K562 (cell line): ENCODE data around the gene RIT1. TPM values are rescaled to one million over a fixed set of nuclear protein-coding genes. Genes with fewer than 3 reads are reported as not detected.
A peak's percentile ranks its signal among the peaks of the same experiment; 100 is the strongest.

Experiments
- ATAC-seq: fragments of 200-7000 bp; cut with Tn5 transposase; 3 replicates; pipeline ENCODE4 v1.9.1; 2020; ENCODE audit warnings: moderate library complexity
- BruUV-seq: library from RNA; stranded (reverse); fragments of 400-500 nt; replicated peaks from 2 replicates; lab custom pipeline; 2021; lab: Mats Ljungman, UMichigan
- CTCF ChIA-PET: fragments of 300-600 bp; formaldehyde crosslinking; extraction: SDS; loops from one replicate; lab custom pipeline; 2021; ENCODE audit warnings: low intra/inter-chr PET ratio; lab: Yijun Ruan, JAX
- POLR2A ChIA-PET: fragments of 300-600, 350-650 bp; sonication (Branson Sonifier 250); formaldehyde crosslinking; extraction: SDS; loops from one replicate; lab custom pipeline; 2021; ENCODE audit warnings: antibody characterized with exemption, inconsistent platforms; lab: Yijun Ruan, JAX
- DNase-seq, 4 experiments: peaks; one replicate each; pipeline versions ENCODE4 v3.0.0 to v3.0.0-alpha.2; 2011 to 2018; ENCODE audit warnings: low spot score in 3 of 4, mixed read lengths in 3 of 4; ENCODE audit errors: extremely low read depth in 1 of 4
- FAIRE-seq: peaks from 2 replicates; lab custom pipeline; 2011; peaks lifted over from hg19 to GRCh38; lab: Jason Lieb, UNC
- H2AFZ ChIP-seq: 2 replicates; pipeline ENCODE4 v1.6.0; 2011; ENCODE audit warnings: low read depth, low read length, control low read depth, inconsistent platforms
- H3K27ac ChIP-seq: fragments of 200-600 bp; 3 replicates; pipeline ENCODE4 v1.8.0; 2011; ENCODE audit warnings: low read depth, mild to moderate bottlenecking, control low read depth, inconsistent platforms, low read length, moderate library complexity, mixed read lengths; ENCODE audit errors: extremely low read depth
- H3K27me3 ChIP-seq, 2 experiments: fragments of 300-600 bp in 1 of 2; 2 replicates in 1 of 2; 3 replicates in 1 of 2; pipeline versions ENCODE4 v1.6.0 to v1.8.0; 2011; ENCODE audit warnings: inconsistent platforms in 2 of 2, low read length in 2 of 2, mild to moderate bottlenecking in 1 of 2, mixed read lengths in 1 of 2, moderate library complexity in 1 of 2; ENCODE audit not compliant: control insufficient read depth in 2 of 2, insufficient read depth in 2 of 2
- H3K36me3 ChIP-seq: fragments of 300-600 bp; 3 replicates; pipeline ENCODE4 v1.8.0; 2011; ENCODE audit warnings: mild to moderate bottlenecking, low read length, inconsistent platforms; ENCODE audit not compliant: control insufficient read depth, insufficient read depth
- H3K4me1 ChIP-seq, 2 experiments: fragments of 200-600 bp in 1 of 2; replicated peaks in 1 of 2; 2 replicates in 1 of 2; 3 replicates in 1 of 2; pipeline versions ENCODE4 v1.5.1 to v1.8.0; 2011; ENCODE audit warnings: inconsistent platforms in 2 of 2, low read length in 2 of 2, mild to moderate bottlenecking in 1 of 2, mixed read lengths in 1 of 2, moderate library complexity in 1 of 2; ENCODE audit not compliant: control insufficient read depth in 2 of 2, insufficient read depth in 2 of 2
- H3K4me2 ChIP-seq: 2 replicates; pipeline ENCODE4 v1.6.1; 2011; ENCODE audit warnings: low read length, control low read depth, inconsistent platforms, mixed read lengths; ENCODE audit not compliant: insufficient read depth
- H3K4me3 ChIP-seq: fragments of 200-600 bp; sonication (generic), shearing (Covaris generic); 2 replicates; pipeline ENCODE4 v1.5.1; 2016; ENCODE audit warnings: control low read depth, inconsistent platforms
- H3K79me2 ChIP-seq: fragments of 200-600 bp; 3 replicates; pipeline ENCODE4 v1.8.0; 2011; ENCODE audit warnings: low read length, inconsistent platforms; ENCODE audit not compliant: control insufficient read depth, insufficient read depth
- H3K9ac ChIP-seq, 2 experiments: 2 replicates each; pipeline versions ENCODE4 v1.6.0 to v1.6.1; 2011; ENCODE audit warnings: low read depth in 2 of 2, low read length in 2 of 2, control low read depth in 1 of 2, inconsistent platforms in 1 of 2, mild to moderate bottlenecking in 1 of 2, mixed read lengths in 1 of 2; ENCODE audit not compliant: insufficient read depth in 1 of 2
- H3K9me1 ChIP-seq: one replicate; pipeline ENCODE4 v1.6.0; 2011; ENCODE audit warnings: inconsistent platforms, mild to moderate bottlenecking, low read length, moderate library complexity; ENCODE audit not compliant: control insufficient read depth, insufficient read depth
- H3K9me3 ChIP-seq: replicated peaks from 2 replicates; pipeline ENCODE4 v1.5.1; 2011; ENCODE audit warnings: low read depth, low read length, inconsistent platforms; ENCODE audit not compliant: control insufficient read depth, insufficient read depth
- H4K20me1 ChIP-seq: replicated peaks from 2 replicates; pipeline ENCODE4 v1.6.1; 2011; ENCODE audit warnings: low read length, inconsistent platforms, mixed read lengths; ENCODE audit not compliant: control insufficient read depth, insufficient read depth
- BHLHE40 ChIP-seq: IDR thresholded peaks from 2 replicates; pipeline ENCODE4 v1.6.1; 2011; ENCODE audit warnings: low read length, improper control_type of control experiment
- CREB1 ChIP-seq, 2 experiments: sonication (generic) in 1 of 2; formaldehyde crosslinking in 1 of 2; IDR thresholded peaks; 2 replicates each; pipeline versions ENCODE4 v1.6.1 to v1.8.0; 2012 to 2022; ENCODE audit warnings: inconsistent platforms in 1 of 2, mild to moderate bottlenecking in 1 of 2, missing genetic modification reagents in 1 of 2, moderate library complexity in 1 of 2
- ESRRA ChIP-seq: fragments of 450-650 bp; IDR thresholded peaks from 2 replicates; pipeline ENCODE4 v1.6.1; 2014; ENCODE audit warnings: low read depth, mild to moderate bottlenecking, moderate library complexity, borderline replicate concordance
- GTF2F1 ChIP-seq: IDR thresholded peaks from 2 replicates; pipeline ENCODE4 v1.6.1; 2011; ENCODE audit warnings: low read depth, low read length, improper control_type of control experiment
- HDAC2 ChIP-seq: fragments of 450-650 bp; IDR thresholded peaks from 2 replicates; pipeline ENCODE4 v1.6.1; 2016; ENCODE audit warnings: mild to moderate bottlenecking
- NRF1 ChIP-seq, 2 experiments: fragments of 450-650 bp; IDR thresholded peaks in 1 of 2; conservative IDR thresholded peaks in 1 of 2; 2 replicates each; pipeline ENCODE4 v1.6.1; 2014; ENCODE audit warnings: mild to moderate bottlenecking in 2 of 2
- PURB ChIP-seq: sonication (generic); formaldehyde crosslinking; IDR thresholded peaks from 2 replicates; pipeline ENCODE4 v1.9.0; 2021; ENCODE audit warnings: low read depth, mild to moderate bottlenecking, missing genetic modification reagents
- WGBS: fragments of 100-300 bp; shearing (Covaris generic); methylation state at CpG from one replicate; pipeline ENCODE4 v1.1.6; 2016; ENCODE audit warnings: low coverage, mixed read lengths; ENCODE audit not compliant: insufficient coverage; ENCODE audit errors: missing lambda C conversion rate; 5-methylcytosine and 5-hydroxymethylcytosine counted together
- in situ Hi-C: fragments of 300-500 bp; cut with MboI; formaldehyde crosslinking; loops from 4 replicates; pipeline ENCODE4 v1.15.0; 2018; ENCODE audit warnings: inconsistent platforms, mixed read lengths
- intact Hi-C: fragments of 100-400 bp; cut with micrococcal nuclease; formaldehyde crosslinking; loops from 2 replicates; pipeline ENCODE4 v1.14.2; 2022
- polyA plus RNA-seq, 8 experiments: library from polyadenylated mRNA; depleted of rRNA in 4 of 8; stranded (reverse) in 5 of 8; unstranded in 3 of 8; fragments of >200 nt; fragmentation: Nextera tagmentation in 2 of 8; fragmentation: Illumina TruSeq in 1 of 8; extraction: Ambion mirVana in 2 of 8; extraction: Trizol in 1 of 8; gene quantifications; 2 replicates each; pipeline versions ENCODE4 v1.2.1 to v1.2.3, GENCODE V29; 2011 to 2014; ENCODE audit warnings: inconsistent platforms in 1 of 8, missing spikeins in 1 of 8
- total RNA-seq, 7 experiments: library from RNA; depleted of rRNA in 6 of 7; stranded (reverse); fragments of >200 nt in 6 of 7; fragmentation: Illumina TruSeq in 2 of 7; extraction: Trizol in 2 of 7; gene quantifications; 2 replicates each; pipeline versions ENCODE4 v1.2.1 to v1.2.3, GENCODE V29; 2011 to 2021; ENCODE audit warnings: low replicate concordance in 1 of 7
- TF ChIP-seq, protein P1 (sequence below): fragments of 450-650 bp; IDR thresholded peaks from 2 replicates; pipeline ENCODE4 v1.6.1; 2016; ENCODE audit warnings: mild to moderate bottlenecking, moderate library complexity

Gene RIT1
- total and polyA plus RNA-seq, 9 of the 15 experiments (the other 6 are each of a cell fraction or from before 2014, with no cell fraction given), result 13.5 to 57.6 (median 22.9) TPM

DNA sequence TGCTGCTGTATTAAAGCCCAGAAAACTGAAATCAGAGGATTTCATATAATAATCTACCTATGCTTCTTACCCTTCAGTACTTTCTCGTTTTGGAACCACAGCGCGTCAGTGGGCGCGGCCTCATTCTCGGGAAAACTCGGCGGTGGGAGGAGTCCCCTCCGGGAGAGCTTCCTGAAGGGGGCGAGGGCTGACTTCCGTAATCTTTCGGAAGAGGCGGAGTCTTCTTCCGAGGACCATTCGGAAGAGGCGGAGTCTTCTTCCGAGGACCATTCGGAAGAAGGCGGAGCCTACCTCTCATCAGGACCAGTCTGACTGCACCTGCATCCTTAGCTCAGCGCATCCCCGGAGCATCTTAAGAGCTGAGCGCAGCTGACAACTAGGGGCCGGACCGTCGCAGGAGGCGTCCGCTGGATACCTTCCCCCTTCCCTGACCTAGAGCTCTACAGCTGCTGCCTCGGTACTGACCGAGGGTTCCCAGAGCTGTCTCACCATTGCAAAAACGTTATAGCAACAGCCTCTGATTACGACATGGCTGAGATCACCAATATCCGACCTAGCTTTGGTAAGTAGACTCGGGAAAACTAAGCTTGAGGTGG is 51.8 kb downstream of the RIT1 start, which contains the start of gene SYT11 (continued):
- TF ChIP-seq CREB1 (IDR thresholded peaks at IDR 0.05), result 0 out of 2 replicates have a peak, but pooled peaks have one; percentile 12
- TF ChIP-seq CREB1 (CRISPR knock-in tag; IDR thresholded peaks at IDR 0.05), result no peak
- peak; percentile 19 to 59; a peak in 2 of 4 replicates for TF ChIP-seq NRF1 (conservative IDR thresholded peaks at IDR 0.05 in 1 of 2, IDR thresholded peaks at IDR 0.05 in 1 of 2)
- TF ChIP-seq HDAC2, result peak; percentile 99
- no peak for TF ChIP-seq PURB

DNA sequence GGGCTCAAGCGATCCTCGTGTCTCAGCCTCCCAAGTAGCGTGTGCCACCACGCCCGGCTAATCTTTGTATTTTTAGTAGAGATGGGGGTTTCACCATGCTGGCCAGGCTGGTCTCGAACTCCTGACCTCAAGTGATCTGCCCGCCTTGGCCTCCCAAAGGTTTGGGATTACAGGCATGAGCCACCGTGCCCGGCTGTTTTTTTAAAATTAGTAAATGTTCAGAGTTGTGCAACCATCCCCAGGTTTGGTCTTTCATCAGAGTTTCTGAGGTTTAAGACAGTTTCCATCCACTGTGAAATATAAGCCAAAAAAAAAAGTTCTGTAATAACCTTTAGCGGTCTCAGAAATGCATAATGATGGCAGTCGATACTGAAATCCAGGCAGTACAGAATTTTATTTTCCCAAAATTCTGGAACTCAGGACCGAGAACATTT is 52.3 kb downstream of the RIT1 start:
- ATAC-seq (peak; percentile 1; the same call in 1 of the 3 replicates), FAIRE-seq (no peak), DNase-seq (peak in 1 of 4 experiments; percentile 20)
- peaks cover 17% of the 10 kb centered on the region for H3K36me3 ChIP-seq
- ChIA-PET POLR2A (interaction anchor here (0.7 to 1.7 kb wide), 9 partner anchors 8 to 119 kb away, joined by 3 to 9 read pairs (median 4); no protein-coding TSS in a partner anchor), CTCF (no interaction called here)
- peaks cover 10 to 14% of the 10 kb centered on the region in 2 experiments; a peak in 4 of 5 replicates for H3K4me1 ChIP-seq
- H3K9me3 ChIP-seq, result no peaks in the 10 kb centered on the region
- H4K20me1 ChIP-seq, result no peaks in the 10 kb centered on the region; the same call in 1 of the 2 replicates
- H2AFZ ChIP-seq, result peak overlapping the region; percentile 93
- 6% methylated on average over 12 of the region's 12 CpGs for whole genome bisulfite sequencing
- intact Hi-C loops (loop anchor here (1.0 to 2.0 kb wide), 2 partner anchors 25 to 74 kb away; no protein-coding TSS in a partner anchor), in situ Hi-C loops (no loop called here)
- peaks cover 31% of the 10 kb centered on the region for H3K79me2 ChIP-seq
- H3K4me3 ChIP-seq, result peak overlapping the region; percentile 60
- H3K27ac ChIP-seq, result peak overlapping the region; percentile 92
- no TSS peak for BruUV-seq
- H3K27me3 ChIP-seq, result no peaks in the 10 kb centered on the region
- peak overlapping the region in 1 of 2 experiments; percentile 87; a peak in 2 of 4 replicates for H3K9ac ChIP-seq
- H3K9me1 ChIP-seq, result no peaks in the 10 kb centered on the region
- peak overlapping the region; percentile 59; the same call in 1 of the 2 replicates for H3K4me2 ChIP-seq
- no peak for TF ChIP-seq GTF2F1
- TF ChIP-seq ESRRA, result peak; percentile 22; the same call in 1 of the 2 replicates
- TF ChIP-seq, protein P1, sequence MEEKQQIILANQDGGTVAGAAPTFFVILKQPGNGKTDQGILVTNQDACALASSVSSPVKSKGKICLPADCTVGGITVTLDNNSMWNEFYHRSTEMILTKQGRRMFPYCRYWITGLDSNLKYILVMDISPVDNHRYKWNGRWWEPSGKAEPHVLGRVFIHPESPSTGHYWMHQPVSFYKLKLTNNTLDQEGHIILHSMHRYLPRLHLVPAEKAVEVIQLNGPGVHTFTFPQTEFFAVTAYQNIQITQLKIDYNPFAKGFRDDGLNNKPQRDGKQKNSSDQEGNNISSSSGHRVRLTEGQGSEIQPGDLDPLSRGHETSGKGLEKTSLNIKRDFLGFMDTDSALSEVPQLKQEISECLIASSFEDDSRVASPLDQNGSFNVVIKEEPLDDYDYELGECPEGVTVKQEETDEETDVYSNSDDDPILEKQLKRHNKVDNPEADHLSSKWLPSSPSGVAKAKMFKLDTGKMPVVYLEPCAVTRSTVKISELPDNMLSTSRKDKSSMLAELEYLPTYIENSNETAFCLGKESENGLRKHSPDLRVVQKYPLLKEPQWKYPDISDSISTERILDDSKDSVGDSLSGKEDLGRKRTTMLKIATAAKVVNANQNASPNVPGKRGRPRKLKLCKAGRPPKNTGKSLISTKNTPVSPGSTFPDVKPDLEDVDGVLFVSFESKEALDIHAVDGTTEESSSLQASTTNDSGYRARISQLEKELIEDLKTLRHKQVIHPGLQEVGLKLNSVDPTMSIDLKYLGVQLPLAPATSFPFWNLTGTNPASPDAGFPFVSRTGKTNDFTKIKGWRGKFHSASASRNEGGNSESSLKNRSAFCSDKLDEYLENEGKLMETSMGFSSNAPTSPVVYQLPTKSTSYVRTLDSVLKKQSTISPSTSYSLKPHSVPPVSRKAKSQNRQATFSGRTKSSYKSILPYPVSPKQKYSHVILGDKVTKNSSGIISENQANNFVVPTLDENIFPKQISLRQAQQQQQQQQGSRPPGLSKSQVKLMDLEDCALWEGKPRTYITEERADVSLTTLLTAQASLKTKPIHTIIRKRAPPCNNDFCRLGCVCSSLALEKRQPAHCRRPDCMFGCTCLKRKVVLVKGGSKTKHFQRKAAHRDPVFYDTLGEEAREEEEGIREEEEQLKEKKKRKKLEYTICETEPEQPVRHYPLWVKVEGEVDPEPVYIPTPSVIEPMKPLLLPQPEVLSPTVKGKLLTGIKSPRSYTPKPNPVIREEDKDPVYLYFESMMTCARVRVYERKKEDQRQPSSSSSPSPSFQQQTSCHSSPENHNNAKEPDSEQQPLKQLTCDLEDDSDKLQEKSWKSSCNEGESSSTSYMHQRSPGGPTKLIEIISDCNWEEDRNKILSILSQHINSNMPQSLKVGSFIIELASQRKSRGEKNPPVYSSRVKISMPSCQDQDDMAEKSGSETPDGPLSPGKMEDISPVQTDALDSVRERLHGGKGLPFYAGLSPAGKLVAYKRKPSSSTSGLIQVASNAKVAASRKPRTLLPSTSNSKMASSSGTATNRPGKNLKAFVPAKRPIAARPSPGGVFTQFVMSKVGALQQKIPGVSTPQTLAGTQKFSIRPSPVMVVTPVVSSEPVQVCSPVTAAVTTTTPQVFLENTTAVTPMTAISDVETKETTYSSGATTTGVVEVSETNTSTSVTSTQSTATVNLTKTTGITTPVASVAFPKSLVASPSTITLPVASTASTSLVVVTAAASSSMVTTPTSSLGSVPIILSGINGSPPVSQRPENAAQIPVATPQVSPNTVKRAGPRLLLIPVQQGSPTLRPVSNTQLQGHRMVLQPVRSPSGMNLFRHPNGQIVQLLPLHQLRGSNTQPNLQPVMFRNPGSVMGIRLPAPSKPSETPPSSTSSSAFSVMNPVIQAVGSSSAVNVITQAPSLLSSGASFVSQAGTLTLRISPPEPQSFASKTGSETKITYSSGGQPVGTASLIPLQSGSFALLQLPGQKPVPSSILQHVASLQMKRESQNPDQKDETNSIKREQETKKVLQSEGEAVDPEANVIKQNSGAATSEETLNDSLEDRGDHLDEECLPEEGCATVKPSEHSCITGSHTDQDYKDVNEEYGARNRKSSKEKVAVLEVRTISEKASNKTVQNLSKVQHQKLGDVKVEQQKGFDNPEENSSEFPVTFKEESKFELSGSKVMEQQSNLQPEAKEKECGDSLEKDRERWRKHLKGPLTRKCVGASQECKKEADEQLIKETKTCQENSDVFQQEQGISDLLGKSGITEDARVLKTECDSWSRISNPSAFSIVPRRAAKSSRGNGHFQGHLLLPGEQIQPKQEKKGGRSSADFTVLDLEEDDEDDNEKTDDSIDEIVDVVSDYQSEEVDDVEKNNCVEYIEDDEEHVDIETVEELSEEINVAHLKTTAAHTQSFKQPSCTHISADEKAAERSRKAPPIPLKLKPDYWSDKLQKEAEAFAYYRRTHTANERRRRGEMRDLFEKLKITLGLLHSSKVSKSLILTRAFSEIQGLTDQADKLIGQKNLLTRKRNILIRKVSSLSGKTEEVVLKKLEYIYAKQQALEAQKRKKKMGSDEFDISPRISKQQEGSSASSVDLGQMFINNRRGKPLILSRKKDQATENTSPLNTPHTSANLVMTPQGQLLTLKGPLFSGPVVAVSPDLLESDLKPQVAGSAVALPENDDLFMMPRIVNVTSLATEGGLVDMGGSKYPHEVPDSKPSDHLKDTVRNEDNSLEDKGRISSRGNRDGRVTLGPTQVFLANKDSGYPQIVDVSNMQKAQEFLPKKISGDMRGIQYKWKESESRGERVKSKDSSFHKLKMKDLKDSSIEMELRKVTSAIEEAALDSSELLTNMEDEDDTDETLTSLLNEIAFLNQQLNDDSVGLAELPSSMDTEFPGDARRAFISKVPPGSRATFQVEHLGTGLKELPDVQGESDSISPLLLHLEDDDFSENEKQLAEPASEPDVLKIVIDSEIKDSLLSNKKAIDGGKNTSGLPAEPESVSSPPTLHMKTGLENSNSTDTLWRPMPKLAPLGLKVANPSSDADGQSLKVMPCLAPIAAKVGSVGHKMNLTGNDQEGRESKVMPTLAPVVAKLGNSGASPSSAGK, result peak; percentile 17; the same call in 1 of the 2 replicates
- no peak for TF ChIP-seq BHLHE40
